HEK293 (cell line): ENCODE data around the gene BLOC1S3.

Experiments
- CTCF ChIA-PET: fragments of 350-600 bp; formaldehyde crosslinking; extraction: SDS; loops from one replicate; lab custom pipeline; 2021; ENCODE audit warnings: antibody characterized with exemption; lab: Yijun Ruan, JAX
- POLR2A ChIA-PET: fragments of 300-600 bp; formaldehyde crosslinking; extraction: SDS; loops from one replicate; lab custom pipeline; 2020; ENCODE audit warnings: antibody characterized with exemption, inconsistent platforms; lab: Yijun Ruan, JAX
- H3K27ac ChIP-seq: fragments of 200-500 bp; sonication (Bioruptor generic); 2 replicates; pipeline ENCODE4 v1.5.1; 2014; ENCODE audit warnings: low read depth, low read length, control low read depth, inconsistent platforms; ENCODE audit errors: extremely low read depth
- H3K36me3 ChIP-seq, 2 experiments: fragments of 200-500 bp in 1 of 2; sonication (Bioruptor generic) in 1 of 2; 1 replicate in 1 of 2; 2 replicates in 1 of 2; pipeline ENCODE4 v1.5.1; 2014 to 2017; ENCODE audit warnings: inconsistent platforms in 2 of 2, low read length in 2 of 2; ENCODE audit not compliant: control insufficient read depth in 2 of 2, insufficient read depth in 1 of 2
- H3K4me1 ChIP-seq: fragments of 200-500 bp; sonication (Bioruptor generic); 2 replicates; pipeline ENCODE4 v1.5.1; 2014; ENCODE audit warnings: mild to moderate bottlenecking, low read length, inconsistent platforms; ENCODE audit not compliant: control insufficient read depth, insufficient read depth
- H3K4me3 ChIP-seq: 2 replicates; pipeline ENCODE4 v1.5.1; 2011; ENCODE audit warnings: low read depth, mild to moderate bottlenecking, control low read depth, low read length, moderate library complexity
- H3K9me3 ChIP-seq: fragments of 200-500 bp; sonication (Bioruptor generic); 2 replicates; pipeline ENCODE4 v1.5.1; 2014; ENCODE audit warnings: low read depth, low read length, inconsistent platforms; ENCODE audit not compliant: control insufficient read depth, insufficient read depth
- GLIS2 ChIP-seq: fragments of 450-650 bp; formaldehyde crosslinking; IDR thresholded peaks from 2 replicates; pipeline ENCODE4 v1.5.1; 2016; ENCODE audit warnings: missing biosample characterization, missing genetic modification characterization
- HIC1 ChIP-seq: fragments of 450-650 bp; formaldehyde crosslinking; IDR thresholded peaks from 2 replicates; pipeline ENCODE4 v1.5.1; 2016; ENCODE audit warnings: missing biosample characterization, missing genetic modification characterization
- HOXA7 ChIP-seq: sonication (generic); formaldehyde crosslinking; IDR thresholded peaks from 2 replicates; pipeline ENCODE4 v1.8.1; 2022; ENCODE audit warnings: missing genetic modification reagents, borderline replicate concordance
- HOXC10 ChIP-seq: sonication (generic); formaldehyde crosslinking; IDR thresholded peaks from 2 replicates; pipeline ENCODE4 v1.8.1; 2023; ENCODE audit warnings: mild to moderate bottlenecking, missing genetic modification reagents
- KLF1 ChIP-seq: fragments of 450-650 bp; formaldehyde crosslinking; IDR thresholded peaks from 2 replicates; pipeline ENCODE4 v1.5.1; 2016; ENCODE audit warnings: missing biosample characterization, missing genetic modification characterization
- OVOL3 ChIP-seq: fragments of 450-650 bp; formaldehyde crosslinking; IDR thresholded peaks from 2 replicates; pipeline ENCODE4 v1.5.1; 2016; ENCODE audit warnings: missing biosample characterization, missing genetic modification characterization
- PRDM1 ChIP-seq: fragments of 450-650 bp; formaldehyde crosslinking; IDR thresholded peaks from 2 replicates; pipeline ENCODE4; 2016; ENCODE audit warnings: missing biosample characterization, missing genetic modification characterization
- SALL2 ChIP-seq: fragments of 450-650 bp; formaldehyde crosslinking; IDR thresholded peaks from 2 replicates; pipeline ENCODE4 v1.5.0; 2017; ENCODE audit warnings: missing biosample characterization, mild to moderate bottlenecking, missing genetic modification characterization, borderline replicate concordance
- SETDB1 ChIP-seq: IDR thresholded peaks from one replicate; pipeline ENCODE4 v1.6.1; 2017; ENCODE audit warnings: mild to moderate bottlenecking, low read length, moderate library complexity, mixed read lengths; ENCODE audit not compliant: insufficient read length
- WT1 ChIP-seq: fragments of 450-650 bp; formaldehyde crosslinking; IDR thresholded peaks from 2 replicates; pipeline ENCODE4 v1.5.1; 2016; ENCODE audit warnings: missing biosample characterization, missing genetic modification characterization
- ZNF146 ChIP-seq: fragments of 450-650 bp; formaldehyde crosslinking; IDR thresholded peaks from 2 replicates; pipeline ENCODE4 v1.5.1; 2016; ENCODE audit warnings: missing biosample characterization, missing genetic modification characterization
- ZNF16 ChIP-seq: fragments of 450-650 bp; formaldehyde crosslinking; IDR thresholded peaks from 2 replicates; pipeline ENCODE4 v1.5.1; 2016; ENCODE audit warnings: low read depth, missing biosample characterization, missing genetic modification characterization
- ZNF211 ChIP-seq: fragments of 450-650 bp; formaldehyde crosslinking; IDR thresholded peaks from 2 replicates; pipeline ENCODE4 v1.5.1; 2016; ENCODE audit warnings: low read depth, missing biosample characterization, missing genetic modification characterization
- ZNF311 ChIP-seq: fragments of 450-650 bp; formaldehyde crosslinking; IDR thresholded peaks from 2 replicates; pipeline ENCODE4 v1.5.1; 2017; ENCODE audit warnings: missing biosample characterization, missing genetic modification characterization, borderline replicate concordance
- ZNF488 ChIP-seq: fragments of 450-650 bp; formaldehyde crosslinking; IDR thresholded peaks from 2 replicates; pipeline ENCODE4 v1.5.1; 2016; ENCODE audit warnings: missing biosample characterization, missing genetic modification characterization
- ZNF530 ChIP-seq: fragments of 450-650 bp; formaldehyde crosslinking; IDR thresholded peaks from 2 replicates; pipeline ENCODE4 v1.5.1; 2016; ENCODE audit warnings: low read depth, missing biosample characterization, missing genetic modification characterization
- ZNF544 ChIP-seq: fragments of 450-650 bp; formaldehyde crosslinking; IDR thresholded peaks from 2 replicates; pipeline ENCODE4 v1.5.0; 2017; ENCODE audit warnings: missing biosample characterization, missing genetic modification characterization
- ZNF571 ChIP-seq: fragments of 450-650 bp; formaldehyde crosslinking; IDR thresholded peaks from 2 replicates; pipeline ENCODE4 v1.5.0; 2017; ENCODE audit warnings: missing biosample characterization, missing genetic modification characterization
- ZNF660 ChIP-seq: fragments of 450-650 bp; IDR thresholded peaks from 2 replicates; pipeline ENCODE4 v1.5.1; 2018; ENCODE audit warnings: missing biosample characterization, mild to moderate bottlenecking, missing genetic modification characterization
- ZNF664 ChIP-seq: fragments of 450-650 bp; formaldehyde crosslinking; IDR thresholded peaks from 2 replicates; pipeline ENCODE4 v1.5.1; 2016; ENCODE audit warnings: missing biosample characterization, missing genetic modification characterization
- ZNF785 ChIP-seq: fragments of 450-650 bp; formaldehyde crosslinking; IDR thresholded peaks from 2 replicates; pipeline ENCODE4 v1.5.1; 2016; ENCODE audit warnings: missing biosample characterization, missing genetic modification characterization
- ZNF837 ChIP-seq: fragments of 450-650 bp; formaldehyde crosslinking; IDR thresholded peaks from 2 replicates; pipeline ENCODE4 v1.5.1; 2016; ENCODE audit warnings: missing biosample characterization, missing genetic modification characterization
- TF ChIP-seq, protein P1 (sequence below): fragments of 450-650 bp; formaldehyde crosslinking; IDR thresholded peaks from 2 replicates; pipeline ENCODE4 v1.5.1; 2017; ENCODE audit warnings: missing biosample characterization, missing genetic modification characterization
- TF ChIP-seq, protein P2 (sequence below): fragments of 450-650 bp; formaldehyde crosslinking; IDR thresholded peaks from 2 replicates; pipeline ENCODE4 v1.5.1; 2017; ENCODE audit warnings: missing biosample characterization, missing genetic modification characterization

Gene BLOC1S3

GRCh38 chr19:45172173-45172572 lies 6.4 kb upstream of the BLOC1S3 start:
- H3K9me3 ChIP-seq, result no peaks in the 10 kb centered on the region
- ChIA-PET CTCF (interaction anchor here (0.6 to 1.7 kb wide), 2 partner anchors 46 to 152 kb away, joined by 3 read pairs; no protein-coding TSS in a partner anchor), POLR2A (no interaction called here)
- H3K4me3 ChIP-seq, result no peak overlapping the region
- H3K27ac ChIP-seq, result no peak overlapping the region
- TF ChIP-seq KLF1 (tag by site-specific recombination) (peak; percentile 95), PRDM1 (tag by site-specific recombination) (no peak), SALL2 (tag by site-specific recombination) (no peak)
- H3K36me3 ChIP-seq, result no peaks in the 10 kb centered on the region
- no peaks in the 10 kb centered on the region; the same call in 1 of the 2 replicates for H3K4me1 ChIP-seq

DNA sequence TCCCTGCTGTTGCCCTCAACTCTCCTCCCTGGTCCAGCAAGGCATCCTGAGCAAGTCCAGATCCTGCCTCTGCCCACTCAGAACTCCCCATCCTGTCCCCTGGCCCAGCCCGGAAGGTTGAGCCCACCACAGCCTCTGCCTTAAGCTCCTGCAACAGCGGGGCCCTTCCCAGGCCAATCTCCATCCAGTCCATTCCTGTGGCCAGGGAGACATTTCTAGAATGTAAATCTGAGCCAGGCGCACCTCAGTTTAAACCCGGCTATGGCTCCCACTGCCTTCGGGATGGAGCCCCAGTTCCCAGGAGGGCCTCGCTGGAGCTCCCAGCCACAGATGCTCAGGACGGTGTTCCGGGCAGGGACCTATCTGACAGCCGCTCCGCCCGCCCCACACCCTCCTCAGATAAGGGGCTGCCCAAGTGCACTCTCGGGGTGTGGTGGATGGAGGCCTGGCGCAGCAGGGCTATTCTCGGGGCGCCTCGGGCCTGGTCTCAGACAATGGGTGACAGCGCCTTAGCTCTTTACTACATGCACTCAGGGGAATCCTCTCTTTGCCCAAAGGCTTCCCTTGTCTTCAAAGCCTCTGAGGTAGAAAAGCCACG lies 5.9 kb upstream of the BLOC1S3 start:
- Histone ChIP-seq H3K36me3 (no peaks in the 10 kb centered on the region), H3K27ac (no peak overlapping the region), H3K4me3 (no peak overlapping the region), H3K9me3 (no peaks in the 10 kb centered on the region), H3K4me1 (peaks cover 3% of the 10 kb centered on the region; the same call in 1 of the 2 replicates)
- TF ChIP-seq ZNF571 (tag by site-specific recombination) (no peak), ZNF660 (tag by site-specific recombination) (no peak), ZNF664 (tag by site-specific recombination) (no peak), KLF1 (tag by site-specific recombination) (peak; percentile 71)
- CTCF ChIA-PET, result interaction anchor here (1.7 kb wide), 1 partner anchor 46 kb away, joined by 3 read pairs; no protein-coding TSS in a partner anchor
- POLR2A ChIA-PET, result no interaction called here

DNA sequence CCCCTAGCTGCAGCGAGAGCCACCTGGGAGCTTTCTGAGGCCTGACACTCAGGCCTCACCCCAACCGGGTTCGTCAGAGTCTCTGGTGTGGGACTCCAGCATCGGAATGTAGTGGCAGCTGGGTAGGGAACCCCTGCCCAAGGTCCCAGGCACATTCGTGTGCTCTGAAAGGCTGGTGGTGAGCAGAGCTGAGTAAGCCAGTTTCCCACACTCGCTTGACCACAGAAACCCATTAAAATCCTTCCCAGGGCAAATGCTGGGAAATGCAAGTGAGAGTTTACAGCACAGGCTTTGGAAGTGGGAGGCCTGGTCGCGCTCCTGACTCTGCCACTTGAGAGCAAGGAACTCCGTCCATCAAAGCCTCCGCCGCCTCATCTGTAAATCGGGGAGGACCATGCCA lies 4.8 kb upstream of the BLOC1S3 start:
- CTCF ChIA-PET, result no interaction called here
- POLR2A ChIA-PET, result no interaction called here

GRCh38 chr19:45175515-45176345 lies 2.9 kb upstream of the BLOC1S3 start:
- no peak overlapping the region for H3K27ac ChIP-seq
- peaks cover 0 to 2% of the 10 kb centered on the region in 2 experiments; a peak in 1 of 3 replicates for H3K36me3 ChIP-seq
- peaks cover 8% of the 10 kb centered on the region for H3K4me1 ChIP-seq
- POLR2A ChIA-PET, result interaction anchor here (0.6 kb wide), 1 partner anchor 1693 kb away, joined by 5 read pairs; no protein-coding TSS in a partner anchor
- H3K9me3 ChIP-seq, result no peaks in the 10 kb centered on the region
- no peak overlapping the region for H3K4me3 ChIP-seq
- CTCF ChIA-PET, result no interaction called here
- TF ChIP-seq ZNF544 (tag by site-specific recombination) (no peak), ZNF785 (no peak), HIC1 (tag by site-specific recombination) (no peak), OVOL3 (tag by site-specific recombination) (no peak), ZNF837 (no peak), HOXC10 (CRISPR knock-in tag) (no peak), ZNF16 (tag by site-specific recombination) (no peak), ZNF530 (tag by site-specific recombination) (no peak)
- TF ChIP-seq, protein P1, sequence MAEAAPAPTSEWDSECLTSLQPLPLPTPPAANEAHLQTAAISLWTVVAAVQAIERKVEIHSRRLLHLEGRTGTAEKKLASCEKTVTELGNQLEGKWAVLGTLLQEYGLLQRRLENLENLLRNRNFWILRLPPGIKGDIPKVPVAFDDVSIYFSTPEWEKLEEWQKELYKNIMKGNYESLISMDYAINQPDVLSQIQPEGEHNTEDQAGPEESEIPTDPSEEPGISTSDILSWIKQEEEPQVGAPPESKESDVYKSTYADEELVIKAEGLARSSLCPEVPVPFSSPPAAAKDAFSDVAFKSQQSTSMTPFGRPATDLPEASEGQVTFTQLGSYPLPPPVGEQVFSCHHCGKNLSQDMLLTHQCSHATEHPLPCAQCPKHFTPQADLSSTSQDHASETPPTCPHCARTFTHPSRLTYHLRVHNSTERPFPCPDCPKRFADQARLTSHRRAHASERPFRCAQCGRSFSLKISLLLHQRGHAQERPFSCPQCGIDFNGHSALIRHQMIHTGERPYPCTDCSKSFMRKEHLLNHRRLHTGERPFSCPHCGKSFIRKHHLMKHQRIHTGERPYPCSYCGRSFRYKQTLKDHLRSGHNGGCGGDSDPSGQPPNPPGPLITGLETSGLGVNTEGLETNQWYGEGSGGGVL (tag by site-specific recombination), result no peak

More for the DNA sequence above, 4.8 kb upstream of the BLOC1S3 start:
- H3K27ac ChIP-seq, result no peak overlapping the region
- no peaks in the 10 kb centered on the region for H3K9me3 ChIP-seq
- peaks cover 3% of the 10 kb centered on the region; the same call in 1 of the 2 replicates for H3K4me1 ChIP-seq
- no peak overlapping the region for H3K4me3 ChIP-seq
- H3K36me3 ChIP-seq, result no peaks in the 10 kb centered on the region
- TF ChIP-seq SETDB1 (no peak), HOXA7 (CRISPR knock-in tag) (no peak), GLIS2 (tag by site-specific recombination) (no peak), ZNF211 (tag by site-specific recombination) (no peak), ZNF488 (tag by site-specific recombination) (no peak), ZNF146 (tag by site-specific recombination) (no peak), ZNF311 (tag by site-specific recombination) (no peak), WT1 (no peak)
- TF ChIP-seq, protein P2, sequence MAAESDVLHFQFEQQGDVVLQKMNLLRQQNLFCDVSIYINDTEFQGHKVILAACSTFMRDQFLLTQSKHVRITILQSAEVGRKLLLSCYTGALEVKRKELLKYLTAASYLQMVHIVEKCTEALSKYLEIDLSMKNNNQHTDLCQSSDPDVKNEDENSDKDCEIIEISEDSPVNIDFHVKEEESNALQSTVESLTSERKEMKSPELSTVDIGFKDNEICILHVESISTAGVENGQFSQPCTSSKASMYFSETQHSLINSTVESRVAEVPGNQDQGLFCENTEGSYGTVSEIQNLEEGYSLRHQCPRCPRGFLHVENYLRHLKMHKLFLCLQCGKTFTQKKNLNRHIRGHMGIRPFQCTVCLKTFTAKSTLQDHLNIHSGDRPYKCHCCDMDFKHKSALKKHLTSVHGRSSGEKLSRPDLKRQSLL, result no peak
